K562 (cell line): Measurements from ENCODE around the gene METAP1D. TPM values are rescaled to one million over a fixed set of nuclear protein-coding genes. Genes with fewer than 3 reads are reported as not detected.

Experiments used
- ATAC-seq: fragments of 200-7000 bp; cut with Tn5 transposase; 3 replicates; pipeline ENCODE4 v1.9.1; 2020; ENCODE audit warnings: moderate library complexity
- BruUV-seq: library from RNA; stranded (reverse); fragments of 400-500 nt; replicated peaks from 2 replicates; lab custom pipeline; 2021; lab: Mats Ljungman, UMichigan
- CTCF ChIA-PET: fragments of 300-600 bp; formaldehyde crosslinking; extraction: SDS; loops from one replicate; lab custom pipeline; 2021; ENCODE audit warnings: low intra/inter-chr PET ratio; lab: Yijun Ruan, JAX
- POLR2A ChIA-PET: fragments of 300-600, 350-650 bp; sonication (Branson Sonifier 250); formaldehyde crosslinking; extraction: SDS; loops from one replicate; lab custom pipeline; 2021; ENCODE audit warnings: antibody characterized with exemption, inconsistent platforms; lab: Yijun Ruan, JAX
- DNase-seq, 4 experiments: peaks; one replicate each; pipeline versions ENCODE4 v3.0.0 to v3.0.0-alpha.2; 2011 to 2018; ENCODE audit warnings: low spot score in 3 of 4, mixed read lengths in 3 of 4; ENCODE audit errors: extremely low read depth in 1 of 4
- FAIRE-seq: peaks from 2 replicates; lab custom pipeline; 2011; peaks lifted over from hg19 to GRCh38; lab: Jason Lieb, UNC
- H2AFZ ChIP-seq: 2 replicates; pipeline ENCODE4 v1.6.0; 2011; ENCODE audit warnings: low read depth, low read length, control low read depth, inconsistent platforms
- H3K27ac ChIP-seq: fragments of 200-600 bp; 3 replicates; pipeline ENCODE4 v1.8.0; 2011; ENCODE audit warnings: low read depth, mild to moderate bottlenecking, control low read depth, inconsistent platforms, low read length, moderate library complexity, mixed read lengths; ENCODE audit errors: extremely low read depth
- H3K27me3 ChIP-seq, 2 experiments: fragments of 300-600 bp in 1 of 2; 2 replicates in 1 of 2; 3 replicates in 1 of 2; pipeline versions ENCODE4 v1.6.0 to v1.8.0; 2011; ENCODE audit warnings: inconsistent platforms in 2 of 2, low read length in 2 of 2, mild to moderate bottlenecking in 1 of 2, mixed read lengths in 1 of 2, moderate library complexity in 1 of 2; ENCODE audit not compliant: control insufficient read depth in 2 of 2, insufficient read depth in 2 of 2
- H3K36me3 ChIP-seq: fragments of 300-600 bp; 3 replicates; pipeline ENCODE4 v1.8.0; 2011; ENCODE audit warnings: mild to moderate bottlenecking, low read length, inconsistent platforms; ENCODE audit not compliant: control insufficient read depth, insufficient read depth
- H3K4me1 ChIP-seq, 2 experiments: fragments of 200-600 bp in 1 of 2; replicated peaks in 1 of 2; 2 replicates in 1 of 2; 3 replicates in 1 of 2; pipeline versions ENCODE4 v1.5.1 to v1.8.0; 2011; ENCODE audit warnings: inconsistent platforms in 2 of 2, low read length in 2 of 2, mild to moderate bottlenecking in 1 of 2, mixed read lengths in 1 of 2, moderate library complexity in 1 of 2; ENCODE audit not compliant: control insufficient read depth in 2 of 2, insufficient read depth in 2 of 2
- H3K4me2 ChIP-seq: 2 replicates; pipeline ENCODE4 v1.6.1; 2011; ENCODE audit warnings: low read length, control low read depth, inconsistent platforms, mixed read lengths; ENCODE audit not compliant: insufficient read depth
- H3K4me3 ChIP-seq: fragments of 200-600 bp; sonication (generic), shearing (Covaris generic); 2 replicates; pipeline ENCODE4 v1.5.1; 2016; ENCODE audit warnings: control low read depth, inconsistent platforms
- H3K79me2 ChIP-seq: fragments of 200-600 bp; 3 replicates; pipeline ENCODE4 v1.8.0; 2011; ENCODE audit warnings: low read length, inconsistent platforms; ENCODE audit not compliant: control insufficient read depth, insufficient read depth
- H3K9ac ChIP-seq, 2 experiments: 2 replicates each; pipeline versions ENCODE4 v1.6.0 to v1.6.1; 2011; ENCODE audit warnings: low read depth in 2 of 2, low read length in 2 of 2, control low read depth in 1 of 2, inconsistent platforms in 1 of 2, mild to moderate bottlenecking in 1 of 2, mixed read lengths in 1 of 2; ENCODE audit not compliant: insufficient read depth in 1 of 2
- H3K9me1 ChIP-seq: one replicate; pipeline ENCODE4 v1.6.0; 2011; ENCODE audit warnings: inconsistent platforms, mild to moderate bottlenecking, low read length, moderate library complexity; ENCODE audit not compliant: control insufficient read depth, insufficient read depth
- H3K9me3 ChIP-seq: replicated peaks from 2 replicates; pipeline ENCODE4 v1.5.1; 2011; ENCODE audit warnings: low read depth, low read length, inconsistent platforms; ENCODE audit not compliant: control insufficient read depth, insufficient read depth
- H4K20me1 ChIP-seq: replicated peaks from 2 replicates; pipeline ENCODE4 v1.6.1; 2011; ENCODE audit warnings: low read length, inconsistent platforms, mixed read lengths; ENCODE audit not compliant: control insufficient read depth, insufficient read depth
- GABPA ChIP-seq: fragments of 200-800 bp; sonication (Bioruptor generic); conservative IDR thresholded peaks from 2 replicates; pipeline ENCODE4 v1.6.1; 2016; ENCODE audit warnings: low read depth, missing genetic modification characterization, missing compliant biosample characterization
- KAT2B ChIP-seq: IDR thresholded peaks from one replicate; pipeline ENCODE4 v1.6.1; 2012; ENCODE audit warnings: low read depth, mild to moderate bottlenecking, control low read depth, inconsistent platforms, low read length, moderate library complexity
- SNRNP70 ChIP-seq: fragments of 200-400 bp; formaldehyde crosslinking; optimal IDR thresholded peaks from 2 replicates; pipeline ENCODE3; 2017; ENCODE audit warnings: low read depth, low read length
- TOE1 ChIP-seq, 2 experiments: fragments of 450-650 bp in 1 of 2; sonication (generic) in 1 of 2; formaldehyde crosslinking in 1 of 2; IDR thresholded peaks; 2 replicates each; pipeline versions ENCODE4 v1.7.1 to v1.8.0; 2016 to 2022; ENCODE audit warnings: borderline replicate concordance in 2 of 2, mild to moderate bottlenecking in 2 of 2, antibody characterized with exemption in 1 of 2, inconsistent platforms in 1 of 2, low read depth in 1 of 2, missing genetic modification reagents in 1 of 2, moderate library complexity in 1 of 2
- ZNF717 ChIP-seq: fragments of 250-450 bp; sonication (Bioruptor Pico); IDR thresholded peaks from 2 replicates; pipeline ENCODE4 v1.5.0; 2021
- WGBS: fragments of 100-300 bp; shearing (Covaris generic); methylation state at CpG from one replicate; pipeline ENCODE4 v1.1.6; 2016; ENCODE audit warnings: low coverage, mixed read lengths; ENCODE audit not compliant: insufficient coverage; ENCODE audit errors: missing lambda C conversion rate; 5-methylcytosine and 5-hydroxymethylcytosine counted together
- in situ Hi-C: fragments of 300-500 bp; cut with MboI; formaldehyde crosslinking; loops from 4 replicates; pipeline ENCODE4 v1.15.0; 2018; ENCODE audit warnings: inconsistent platforms, mixed read lengths
- intact Hi-C: fragments of 100-400 bp; cut with micrococcal nuclease; formaldehyde crosslinking; loops from 2 replicates; pipeline ENCODE4 v1.14.2; 2022
- polyA plus RNA-seq, 8 experiments: library from polyadenylated mRNA; depleted of rRNA in 4 of 8; stranded (reverse) in 5 of 8; unstranded in 3 of 8; fragments of >200 nt; fragmentation: Nextera tagmentation in 2 of 8; fragmentation: Illumina TruSeq in 1 of 8; extraction: Ambion mirVana in 2 of 8; extraction: Trizol in 1 of 8; gene quantifications; 2 replicates each; pipeline versions ENCODE4 v1.2.1 to v1.2.3, GENCODE V29; 2011 to 2014; ENCODE audit warnings: inconsistent platforms in 1 of 8, missing spikeins in 1 of 8
- total RNA-seq, 7 experiments: library from RNA; depleted of rRNA in 6 of 7; stranded (reverse); fragments of >200 nt in 6 of 7; fragmentation: Illumina TruSeq in 2 of 7; extraction: Trizol in 2 of 7; gene quantifications; 2 replicates each; pipeline versions ENCODE4 v1.2.1 to v1.2.3, GENCODE V29; 2011 to 2021; ENCODE audit warnings: low replicate concordance in 1 of 7
- TF ChIP-seq, protein P1 (sequence below): fragments of 450-650 bp; IDR thresholded peaks from 2 replicates; pipeline ENCODE4 v1.6.1; 2016; ENCODE audit warnings: borderline replicate concordance
- TF ChIP-seq, protein P2 (sequence below), 2 experiments: fragments of 450-650 bp; IDR thresholded peaks; 2 replicates each; pipeline ENCODE4 v1.6.1; 2018; ENCODE audit warnings: mild to moderate bottlenecking in 2 of 2, low read depth in 1 of 2; ENCODE audit not compliant: partially characterized antibody in 2 of 2

The METAP1D gene
- total and polyA plus RNA-seq, 9 of the 15 experiments (the other 6 are each of a cell fraction or from before 2014, with no cell fraction given), result 8.0 to 23.4 (median 15.7) TPM

DNA sequence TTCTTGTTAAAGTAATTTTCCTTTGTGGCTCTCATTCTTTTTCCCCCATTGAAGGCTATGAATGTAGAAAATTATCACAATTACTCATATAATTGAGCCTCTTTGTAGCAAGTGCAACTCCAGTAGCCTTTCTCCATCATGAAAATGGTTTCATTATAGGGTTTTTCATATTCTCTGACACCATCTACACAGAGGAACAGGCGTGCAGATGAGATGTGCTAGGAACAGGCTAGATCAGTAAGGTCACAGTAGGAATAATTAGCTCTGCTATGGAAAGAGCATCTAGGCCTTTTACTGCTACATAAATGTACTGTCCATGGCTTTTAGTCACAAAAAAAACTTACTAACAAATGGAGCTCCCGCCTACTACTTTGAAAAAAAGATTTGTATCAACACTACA lies 73.0 kb downstream of the METAP1D start:
- H3K4me2 ChIP-seq, result no peak overlapping the region
- in situ Hi-C loops (no loop called here), intact Hi-C loops (no loop called here)
- H3K27ac ChIP-seq, result no peak overlapping the region
- CTCF ChIA-PET, result no interaction called here
- H3K79me2 ChIP-seq, result no peaks in the 10 kb centered on the region
- no peak overlapping the region for H2AFZ ChIP-seq
- H3K27me3 ChIP-seq, result no peaks in the 10 kb centered on the region
- no peaks in the 10 kb centered on the region for H4K20me1 ChIP-seq
- H3K36me3 ChIP-seq, result no peaks in the 10 kb centered on the region
- 98% methylated on average over 2 of the region's 2 CpGs for WGBS
- no peak for DNase-seq
- no peaks in the 10 kb centered on the region for H3K9me1 ChIP-seq
- H3K4me3 ChIP-seq, result no peak overlapping the region
- no TSS peak for BruUV-seq
- TF ChIP-seq GABPA (tag) (no peak), ZNF717 (no peak), TOE1 (IDR thresholded peaks at IDR 0.05; ENCODE audit: borderline replicate concordance) (no peak), TOE1 (CRISPR knock-in tag; IDR thresholded peaks at IDR 0.05; ENCODE audit: borderline replicate concordance, low read depth) (no peak), SNRNP70 (no peak), KAT2B (no peak)
- TF ChIP-seq, protein P1, sequence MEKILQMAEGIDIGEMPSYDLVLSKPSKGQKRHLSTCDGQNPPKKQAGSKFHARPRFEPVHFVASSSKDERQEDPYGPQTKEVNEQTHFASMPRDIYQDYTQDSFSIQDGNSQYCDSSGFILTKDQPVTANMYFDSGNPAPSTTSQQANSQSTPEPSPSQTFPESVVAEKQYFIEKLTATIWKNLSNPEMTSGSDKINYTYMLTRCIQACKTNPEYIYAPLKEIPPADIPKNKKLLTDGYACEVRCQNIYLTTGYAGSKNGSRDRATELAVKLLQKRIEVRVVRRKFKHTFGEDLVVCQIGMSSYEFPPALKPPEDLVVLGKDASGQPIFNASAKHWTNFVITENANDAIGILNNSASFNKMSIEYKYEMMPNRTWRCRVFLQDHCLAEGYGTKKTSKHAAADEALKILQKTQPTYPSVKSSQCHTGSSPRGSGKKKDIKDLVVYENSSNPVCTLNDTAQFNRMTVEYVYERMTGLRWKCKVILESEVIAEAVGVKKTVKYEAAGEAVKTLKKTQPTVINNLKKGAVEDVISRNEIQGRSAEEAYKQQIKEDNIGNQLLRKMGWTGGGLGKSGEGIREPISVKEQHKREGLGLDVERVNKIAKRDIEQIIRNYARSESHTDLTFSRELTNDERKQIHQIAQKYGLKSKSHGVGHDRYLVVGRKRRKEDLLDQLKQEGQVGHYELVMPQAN, result no peak
- TF ChIP-seq, protein P2, sequence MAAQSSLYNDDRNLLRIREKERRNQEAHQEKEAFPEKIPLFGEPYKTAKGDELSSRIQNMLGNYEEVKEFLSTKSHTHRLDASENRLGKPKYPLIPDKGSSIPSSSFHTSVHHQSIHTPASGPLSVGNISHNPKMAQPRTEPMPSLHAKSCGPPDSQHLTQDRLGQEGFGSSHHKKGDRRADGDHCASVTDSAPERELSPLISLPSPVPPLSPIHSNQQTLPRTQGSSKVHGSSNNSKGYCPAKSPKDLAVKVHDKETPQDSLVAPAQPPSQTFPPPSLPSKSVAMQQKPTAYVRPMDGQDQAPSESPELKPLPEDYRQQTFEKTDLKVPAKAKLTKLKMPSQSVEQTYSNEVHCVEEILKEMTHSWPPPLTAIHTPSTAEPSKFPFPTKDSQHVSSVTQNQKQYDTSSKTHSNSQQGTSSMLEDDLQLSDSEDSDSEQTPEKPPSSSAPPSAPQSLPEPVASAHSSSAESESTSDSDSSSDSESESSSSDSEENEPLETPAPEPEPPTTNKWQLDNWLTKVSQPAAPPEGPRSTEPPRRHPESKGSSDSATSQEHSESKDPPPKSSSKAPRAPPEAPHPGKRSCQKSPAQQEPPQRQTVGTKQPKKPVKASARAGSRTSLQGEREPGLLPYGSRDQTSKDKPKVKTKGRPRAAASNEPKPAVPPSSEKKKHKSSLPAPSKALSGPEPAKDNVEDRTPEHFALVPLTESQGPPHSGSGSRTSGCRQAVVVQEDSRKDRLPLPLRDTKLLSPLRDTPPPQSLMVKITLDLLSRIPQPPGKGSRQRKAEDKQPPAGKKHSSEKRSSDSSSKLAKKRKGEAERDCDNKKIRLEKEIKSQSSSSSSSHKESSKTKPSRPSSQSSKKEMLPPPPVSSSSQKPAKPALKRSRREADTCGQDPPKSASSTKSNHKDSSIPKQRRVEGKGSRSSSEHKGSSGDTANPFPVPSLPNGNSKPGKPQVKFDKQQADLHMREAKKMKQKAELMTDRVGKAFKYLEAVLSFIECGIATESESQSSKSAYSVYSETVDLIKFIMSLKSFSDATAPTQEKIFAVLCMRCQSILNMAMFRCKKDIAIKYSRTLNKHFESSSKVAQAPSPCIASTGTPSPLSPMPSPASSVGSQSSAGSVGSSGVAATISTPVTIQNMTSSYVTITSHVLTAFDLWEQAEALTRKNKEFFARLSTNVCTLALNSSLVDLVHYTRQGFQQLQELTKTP (IDR thresholded peaks at IDR 0.05; ENCODE audit: low read depth in 1 of 2, partially characterized antibody in 2 of 2), result no peak
- H3K4me1 ChIP-seq, result no peaks in the 10 kb centered on the region; a peak in 1 of 5 replicates
- H3K9ac ChIP-seq, result no peak overlapping the region
- POLR2A ChIA-PET, result interaction anchor here (1.6 to 2.0 kb wide), 2 partner anchors 9 to 12 kb away, joined by 4 to 7 read pairs; partner anchors contain the start of gene DLX1
- no peak for ATAC-seq
- FAIRE-seq, result no peak
- H3K9me3 ChIP-seq, result no peaks in the 10 kb centered on the region
